H9 (cell line): ENCODE results near the gene LRCH1. TPM values are rescaled to one million over a fixed set of nuclear protein-coding genes. Genes with fewer than 3 reads are reported as not detected.

ENCODE experiments used
- DNase-seq: peaks from one replicate; pipeline ENCODE4 v3.0.0-alpha.2; 2017
- H2AFZ ChIP-seq: one replicate; pipeline ENCODE4 v1.6.1; 2013; ENCODE audit warnings: mild to moderate bottlenecking, low read length, control low read depth, moderate library complexity
- H2AK5ac ChIP-seq: 2 replicates; pipeline ENCODE4 v1.6.1; 2013; ENCODE audit warnings: low read length, control low read depth, mixed read lengths; ENCODE audit not compliant: insufficient read length
- H2BK120ac ChIP-seq: one replicate; pipeline ENCODE4 v1.6.1; 2013; ENCODE audit warnings: low read depth, mild to moderate bottlenecking, low read length, control low read depth, inconsistent platforms; ENCODE audit not compliant: poor library complexity, severe bottlenecking
- H2BK12ac ChIP-seq: 2 replicates; pipeline ENCODE4 v1.6.1; 2013; ENCODE audit warnings: low read length, control low read depth, mixed read lengths, low read depth; ENCODE audit not compliant: insufficient read length
- H2BK15ac ChIP-seq: 2 replicates; pipeline ENCODE4 v1.6.1; 2013; ENCODE audit warnings: low read depth, low read length, control low read depth
- H2BK20ac ChIP-seq: one replicate; pipeline ENCODE4 v1.6.1; 2013; ENCODE audit warnings: low read depth, mild to moderate bottlenecking, low read length, control low read depth, inconsistent platforms; ENCODE audit not compliant: poor library complexity, severe bottlenecking
- H2BK5ac ChIP-seq: 2 replicates; pipeline ENCODE4 v1.6.1; 2013; ENCODE audit warnings: low read length, control low read depth, mixed read lengths; ENCODE audit not compliant: insufficient read length
- H3K14ac ChIP-seq: 2 replicates; pipeline ENCODE4 v1.6.1; 2013; ENCODE audit warnings: low read length, control low read depth; ENCODE audit not compliant: insufficient read depth
- H3K18ac ChIP-seq: 2 replicates; pipeline ENCODE4 v1.6.1; 2013; ENCODE audit warnings: low read depth, mild to moderate bottlenecking, mixed read lengths, low read length, control low read depth; ENCODE audit not compliant: insufficient read length
- H3K23ac ChIP-seq: 2 replicates; pipeline ENCODE4 v1.6.1; 2013; ENCODE audit warnings: low read length, control low read depth, mixed read lengths, low read depth; ENCODE audit not compliant: insufficient read length
- H3K23me2 ChIP-seq: 2 replicates; pipeline ENCODE4 v1.6.1; 2013; ENCODE audit warnings: low read depth, mild to moderate bottlenecking, mixed read lengths, low read length, control low read depth; ENCODE audit not compliant: insufficient read length, poor library complexity, severe bottlenecking
- H3K27ac ChIP-seq: 2 replicates; pipeline ENCODE4 v1.5.1; 2013; ENCODE audit warnings: low read length, control low read depth, mixed read lengths, low read depth; ENCODE audit not compliant: insufficient read length
- H3K27me3 ChIP-seq: 2 replicates; pipeline ENCODE4 v1.6.1; 2013; ENCODE audit warnings: low read length, control low read depth, inconsistent platforms; ENCODE audit not compliant: insufficient read depth
- H3K4ac ChIP-seq: 2 replicates; pipeline ENCODE4 v1.6.1; 2013; ENCODE audit warnings: low read depth, mild to moderate bottlenecking, control low read depth, inconsistent platforms, low read length, moderate library complexity
- H3K4me1 ChIP-seq: 2 replicates; pipeline ENCODE4 v1.6.1; 2013; ENCODE audit warnings: low read length, control low read depth, inconsistent platforms; ENCODE audit not compliant: insufficient read depth
- H3K4me2 ChIP-seq: 2 replicates; pipeline ENCODE4 v1.6.1; 2013; ENCODE audit warnings: low read length, control low read depth, mixed read lengths; ENCODE audit not compliant: insufficient read length, insufficient read depth
- H3K56ac ChIP-seq: 2 replicates; pipeline ENCODE4 v1.6.1; 2013; ENCODE audit warnings: low read depth, mild to moderate bottlenecking, mixed read lengths, low read length, control low read depth; ENCODE audit not compliant: insufficient read length
- H3K79me1 ChIP-seq: 2 replicates; pipeline ENCODE4 v1.6.1; 2013; ENCODE audit warnings: low read depth, mild to moderate bottlenecking, moderate library complexity, low read length, control low read depth, inconsistent platforms; ENCODE audit not compliant: insufficient read depth, poor library complexity, severe bottlenecking
- H3K79me2 ChIP-seq: 2 replicates; pipeline ENCODE4 v1.6.1; 2013; ENCODE audit warnings: low read length, control low read depth, inconsistent platforms; ENCODE audit not compliant: insufficient read depth
- H3K9ac ChIP-seq: 2 replicates; pipeline ENCODE4 v1.6.1; 2013; ENCODE audit warnings: low read length, control low read depth, mixed read lengths; ENCODE audit not compliant: insufficient read length; ENCODE audit errors: extremely low read depth
- H3K9me3 ChIP-seq: one replicate; pipeline ENCODE4 v1.6.1; 2013; ENCODE audit warnings: low read depth, low read length, inconsistent platforms; ENCODE audit not compliant: control insufficient read depth
- H3T11ph ChIP-seq: one replicate; pipeline ENCODE4 v1.6.1; 2013; ENCODE audit warnings: mild to moderate bottlenecking, low read length, control low read depth, inconsistent platforms
- H4K20me1 ChIP-seq: one replicate; pipeline ENCODE4 v1.6.1; 2013; ENCODE audit not compliant: control insufficient read depth, insufficient read length, insufficient read depth
- H4K5ac ChIP-seq: 2 replicates; pipeline ENCODE4 v1.6.1; 2013; ENCODE audit warnings: low read depth, mild to moderate bottlenecking, mixed read lengths, low read length, control low read depth; ENCODE audit not compliant: insufficient read length
- H4K8ac ChIP-seq: replicated peaks from 2 replicates; pipeline ENCODE4 v1.6.1; 2013; ENCODE audit warnings: low read length, control low read depth, mixed read lengths, low read depth; ENCODE audit not compliant: insufficient read length
- H4K91ac ChIP-seq: 2 replicates; pipeline ENCODE4 v1.6.1; 2013; ENCODE audit warnings: low read depth, mild to moderate bottlenecking, moderate library complexity, mixed read lengths, low read length, control low read depth; ENCODE audit not compliant: insufficient read length
- H3K27ac Mint-ChIP-seq, 3 experiments: 2 replicates in 2 of 3; 3 replicates in 1 of 3; pipeline ENCODE4 v1.8.0; 2020 to 2021; ENCODE audit warnings: mixed read lengths in 3 of 3, mild to moderate bottlenecking in 1 of 3, moderate library complexity in 1 of 3
- H3K27me3 Mint-ChIP-seq: 2 replicates; pipeline ENCODE4 v1.8.0; 2021; ENCODE audit warnings: low read depth, mild to moderate bottlenecking, moderate library complexity, mixed read lengths
- H3K36me3 Mint-ChIP-seq, 3 experiments: 2 replicates in 2 of 3; 3 replicates in 1 of 3; pipeline ENCODE4 v1.8.0; 2020 to 2021; ENCODE audit warnings: low read depth in 3 of 3, mixed read lengths in 3 of 3; ENCODE audit not compliant: insufficient read depth in 1 of 3
- H3K4me1 Mint-ChIP-seq, 2 experiments: 2 replicates each; pipeline ENCODE4 v1.8.0; 2020; ENCODE audit warnings: mixed read lengths in 2 of 2
- H3K4me3 Mint-ChIP-seq, 2 experiments: 2 replicates in 1 of 2; 3 replicates in 1 of 2; pipeline ENCODE4 v1.8.0; 2020 to 2021; ENCODE audit warnings: mild to moderate bottlenecking in 2 of 2, mixed read lengths in 2 of 2, moderate library complexity in 1 of 2
- H3K9me3 Mint-ChIP-seq, 2 experiments: 2 replicates in 1 of 2; 3 replicates in 1 of 2; pipeline ENCODE4 v1.8.0; 2020; ENCODE audit warnings: mild to moderate bottlenecking in 2 of 2, mixed read lengths in 2 of 2, moderate library complexity in 1 of 2
- CTCF ChIP-seq: fragments of 200-600 bp; sonication (generic); conservative IDR thresholded peaks from 3 replicates; pipeline ENCODE4 v1.8.0; 2021; ENCODE audit warnings: antibody characterized with exemption, mild to moderate bottlenecking
- WGBS: extraction: QIAGEN DNeasy Blood & Tissue Kit; methylation state at CpG from one replicate; pipeline ENCODE4 v1.1.7; 2013; ENCODE audit warnings: missing lambda C conversion rate, low lambda C conversion rate, mixed read lengths; ENCODE audit not compliant: insufficient read length; ENCODE audit errors: extremely low coverage; 5-methylcytosine and 5-hydroxymethylcytosine counted together
- total RNA-seq: library from RNA; stranded (reverse); gene quantifications from 2 replicates; pipeline ENCODE4 v1.2.1, GENCODE V29; 2021

Gene LRCH1
- total RNA-seq, 1 experiment from 2014 or later, result 8.0 TPM

- Histone ChIP-seq H3K79me2 (no peaks in the 10 kb centered on the region), H3K79me1 (no peaks in the 10 kb centered on the region), H3K4ac (no peak overlapping the region), H3K9me3 (no peaks in the 10 kb centered on the region), H2BK5ac (no peak overlapping the region), H3K4me2 (no peak overlapping the region), H2AFZ (no peak overlapping the region), H3K4me1 (no peaks in the 10 kb centered on the region), H2AK5ac (no peak overlapping the region), H2BK120ac (no peak overlapping the region), H3K14ac (no peak overlapping the region), H4K20me1 (no peaks in the 10 kb centered on the region), H2BK15ac (no peak overlapping the region), H2BK12ac (no peak overlapping the region), H3K27ac (no peak overlapping the region), H2BK20ac (no peak overlapping the region), H4K5ac (no peak overlapping the region), H3T11ph (no peak overlapping the region), H3K23me2 (no peaks in the 10 kb centered on the region), H3K27me3 (no peaks in the 10 kb centered on the region), H4K8ac (no peak overlapping the region), H3K18ac (no peak overlapping the region), H3K23ac (no peak overlapping the region), H3K9ac (no peak overlapping the region), H4K91ac (no peak overlapping the region), H3K56ac (no peak overlapping the region)
- Mint-ChIP-seq H3K4me3 (no peak overlapping the region), H3K27me3 (no peaks in the 10 kb centered on the region), H3K36me3 (peaks cover 4 to 56% (median 48%) of the 10 kb centered on the region in 3 experiments; a peak in 5 of 7 replicates), H3K9me3 (no peaks in the 10 kb centered on the region), H3K4me1 (no peaks in the 10 kb centered on the region), H3K27ac (no peak overlapping the region)
- TF ChIP-seq CTCF, result no peak
- no peak for DNase-seq
- WGBS, result no CpG with 5 or more reads among the region's 3 CpGs
Observed at GRCh38 chr13:46783504-46783903, 230.5 kb downstream of the LRCH1 start.
